Measurements from ENCODE around the gene SPSB2. TPM values are rescaled to one million over a fixed set of nuclear protein-coding genes. Genes with fewer than 3 reads are reported as not detected.
"Not testable (repeated sequence)": the region's sequence is repeated elsewhere in the genome, so short reads cannot be mapped to it uniquely, and the experiment has no call there.

The SPSB2 gene
- total RNA-seq, 2 experiments from 2014 or later: 1.7 to 2.2 TPM

GRCh38 chr12:6914246-6914946, 41.3 kb upstream of the SPSB2 start, which contains the start of gene ENO2:
TSS of gene ENO2 (plus strand) at chr12:6914580. CDS start at chr12:6915833, 1,253 bp downstream.
- ChIA-PET CTCF (interaction anchor here (0.6 to 1.3 kb wide), 6 partner anchors 8 to 1035 kb away, joined by 3 to 6 read pairs (median 3); no protein-coding TSS in a partner anchor), POLR2A (interaction anchor here (0.6 to 1.8 kb wide), 4 partner anchors 23 to 395 kb away, joined by 3 to 8 read pairs (median 3); partner anchors contain the start of genes C12orf57 and RNU7-1)
- Mint-ChIP-seq H3K4me1 (peaks cover 35% of the 10 kb centered on the region), H3K27me3 (no peaks in the 10 kb centered on the region), H3K27ac (peak within 1 kb of the TSS; percentile 80), H3K4me3 (peak within 1 kb of the TSS; percentile 98), H3K36me3 (ENCODE audit: low read depth) (peaks cover 33% of the 10 kb centered on the region), H3K9me3 (ENCODE audit: low read depth) (no peaks in the 10 kb centered on the region)
- intact Hi-C loops (cut with DNase I, micrococcal nuclease): loop anchor here (1.0 to 2.0 kb wide), 6 partner anchors 14 to 104 kb away; partner anchors contain the start of genes SPSB2 (in 2 of the 2) and LPCAT3 (in 1 of the 2)
- DNase-seq (peak; percentile 92), ATAC-seq (peak; percentile 92)

GRCh38 chr12:6912164-6912935, 39.2 kb upstream of the SPSB2 start:
- Mint-ChIP-seq H3K4me3 (no peak overlapping the region), H3K4me1 (peaks cover 33% of the 10 kb centered on the region), H3K27ac (no peak overlapping the region), H3K9me3 (ENCODE audit: low read depth) (no peaks in the 10 kb centered on the region), H3K36me3 (ENCODE audit: low read depth) (peaks cover 23% of the 10 kb centered on the region), H3K27me3 (no peaks in the 10 kb centered on the region)
- CTCF ChIA-PET: interaction anchor here (0.6 to 1.6 kb wide), 10 partner anchors 10 to 349 kb away, joined by 3 to 7 read pairs (median 3); partner anchors contain the start of gene USP5
- POLR2A ChIA-PET: interaction anchor here (1.0 kb wide), 1 partner anchor 31 kb away, joined by 3 read pairs; the partner anchor contains the start of genes C12orf57 and RNU7-1
- intact Hi-C loops (cut with DNase I, micrococcal nuclease): no loop called here
- no peak for DNase-seq
- ATAC-seq: no peak

GRCh38 chr12:6909421-6910145, 36.5 kb upstream of the SPSB2 start:
- Mint-ChIP-seq H3K27ac (no peak overlapping the region), H3K27me3 (no peaks in the 10 kb centered on the region), H3K4me3 (no peak overlapping the region), H3K36me3 (ENCODE audit: low read depth) (no peaks in the 10 kb centered on the region), H3K9me3 (ENCODE audit: low read depth) (no peaks in the 10 kb centered on the region), H3K4me1 (peaks cover 14% of the 10 kb centered on the region)
- intact Hi-C loops (cut with DNase I, micrococcal nuclease): no loop called here
- POLR2A ChIA-PET: no interaction called here
- ATAC-seq (no peak), DNase-seq (no peak)
- CTCF ChIA-PET: interaction anchor here (0.6 to 1.9 kb wide), 5 partner anchors 28 to 425 kb away, joined by 4 to 5 read pairs (median 4); no protein-coding TSS in a partner anchor

GRCh38 chr12:6908141-6908540, 35.0 kb upstream of the SPSB2 start:
- H3K36me3 Mint-ChIP-seq (ENCODE audit: low read depth); H3K4me1 Mint-ChIP-seq; intact Hi-C loops (cut with DNase I, micrococcal nuclease); DNase-seq; ATAC-seq; H3K9me3 Mint-ChIP-seq (ENCODE audit: low read depth); H3K27ac Mint-ChIP-seq; H3K27me3 Mint-ChIP-seq; H3K4me3 Mint-ChIP-seq: not testable (repeated sequence)
- POLR2A ChIA-PET: interaction anchor here (0.6 to 0.7 kb wide), 2 partner anchors 408 to 436 kb away, joined by 3 read pairs; no protein-coding TSS in a partner anchor
- CTCF ChIA-PET: interaction anchor here (0.7 to 1.4 kb wide), 4 partner anchors 21 to 118 kb away, joined by 3 to 4 read pairs (median 4); partner anchors contain the start of gene LPCAT3

- POLR2A ChIA-PET: interaction anchor here (0.7 to 1.6 kb wide), 3 partner anchors 33 to 38 kb away, joined by 4 to 6 read pairs (median 4); partner anchors contain the start of genes C12orf57, RNU7-1, SPSB2 and TPI1
- Mint-ChIP-seq H3K4me3 (no peak overlapping the region), H3K9me3 (ENCODE audit: low read depth) (no peaks in the 10 kb centered on the region), H3K27me3 (no peaks in the 10 kb centered on the region), H3K4me1 (peaks cover 4% of the 10 kb centered on the region), H3K36me3 (ENCODE audit: low read depth) (no peaks in the 10 kb centered on the region), H3K27ac (no peak overlapping the region)
- intact Hi-C loops (cut with DNase I, micrococcal nuclease): loop anchor here in 1 of 2 experiments (2.0 kb wide), 1 partner anchor 31 kb away; no protein-coding TSS in a partner anchor
- ATAC-seq (no peak), DNase-seq (no peak)
- CTCF ChIA-PET: interaction anchor here (0.6 to 3.8 kb wide), 8 partner anchors 9 to 188 kb away, joined by 3 to 23 read pairs (median 3); partner anchors contain the start of genes CDCA3, ENO2 and SPSB2
Observed at GRCh38 chr12:6905414-6906040, 32.4 kb upstream of the SPSB2 start.

GRCh38 chr12:6904280-6905276, 31.5 kb upstream of the SPSB2 start, which contains the start of gene LRRC23:
TSS of gene LRRC23 (plus strand) at chr12:6904822. CDS start at chr12:6905634, 812 bp downstream.
- peak; percentile 99 for DNase-seq
- CTCF ChIA-PET: interaction anchor here (0.7 to 3.8 kb wide), 7 partner anchors 13 to 737 kb away, joined by 3 to 23 read pairs (median 3); partner anchors contain the start of gene SPSB2
- no peaks in the 10 kb centered on the region for H3K27me3 Mint-ChIP-seq
- H3K4me1 Mint-ChIP-seq: peaks cover 14% of the 10 kb centered on the region
- no peaks in the 10 kb centered on the region for H3K36me3 Mint-ChIP-seq (ENCODE audit: low read depth)
- no peak within 1 kb of the TSS for H3K4me3 Mint-ChIP-seq
- H3K27ac Mint-ChIP-seq: no peak within 1 kb of the TSS
- intact Hi-C loops (cut with DNase I, micrococcal nuclease): loop anchor here (1.0 to 5.0 kb wide), 9 partner anchors 13 to 285 kb away; partner anchors contain the start of genes USP5 (in 2 of the 2), COPS7A (in 1 of the 2), EMG1 (in 1 of the 2) and LPCAT3 (in 1 of the 2)
- H3K9me3 Mint-ChIP-seq (ENCODE audit: low read depth): no peaks in the 10 kb centered on the region
- POLR2A ChIA-PET: interaction anchor here (0.7 to 1.6 kb wide), 3 partner anchors 32 to 39 kb away, joined by 4 to 6 read pairs (median 4); partner anchors contain the start of genes C12orf57, RNU7-1, SPSB2 and TPI1
- peak; percentile 97 for ATAC-seq

GRCh38 chr12:6903722-6904121, 30.6 kb upstream of the SPSB2 start:
- ATAC-seq (no peak), DNase-seq (no peak)
- POLR2A ChIA-PET: no interaction called here
- peaks cover 16% of the 10 kb centered on the region for H3K4me1 Mint-ChIP-seq
- H3K9me3 Mint-ChIP-seq (ENCODE audit: low read depth): no peaks in the 10 kb centered on the region
- H3K4me3 Mint-ChIP-seq: no peak overlapping the region
- CTCF ChIA-PET: interaction anchor here (0.7 to 3.8 kb wide), 3 partner anchors 12 to 736 kb away, joined by 3 to 23 read pairs (median 6); partner anchors contain the start of gene SPSB2
- intact Hi-C loops (cut with DNase I, micrococcal nuclease): loop anchor here (1.0 to 5.0 kb wide), 9 partner anchors 12 to 286 kb away; partner anchors contain the start of genes USP5 (in 2 of the 2), COPS7A (in 1 of the 2), EMG1 (in 1 of the 2) and LPCAT3 (in 1 of the 2)
- no peaks in the 10 kb centered on the region for H3K27me3 Mint-ChIP-seq
- no peak overlapping the region for H3K27ac Mint-ChIP-seq
- H3K36me3 Mint-ChIP-seq (ENCODE audit: low read depth): no peaks in the 10 kb centered on the region

- Mint-ChIP-seq H3K4me3 (no peak overlapping the region), H3K36me3 (ENCODE audit: low read depth) (no peaks in the 10 kb centered on the region), H3K27me3 (no peaks in the 10 kb centered on the region), H3K4me1 (peaks cover 16% of the 10 kb centered on the region), H3K27ac (no peak overlapping the region), H3K9me3 (ENCODE audit: low read depth) (no peaks in the 10 kb centered on the region)
- DNase-seq: no peak
- ATAC-seq: no peak
- CTCF ChIA-PET: interaction anchor here (0.6 to 1.6 kb wide), 4 partner anchors 11 to 33 kb away, joined by 3 to 6 read pairs (median 6); partner anchors contain the start of gene SPSB2
- intact Hi-C loops (cut with DNase I, micrococcal nuclease): loop anchor here in 1 of 2 experiments (5.0 kb wide), 1 partner anchor 35 kb away; the partner anchor contains the start of gene TPI1
- POLR2A ChIA-PET: no interaction called here
Observed at GRCh38 chr12:6902448-6902847, 29.3 kb upstream of the SPSB2 start.

Measured in activated CD4-positive, alpha-beta T cell treated with anti-CD3 and anti-CD28 coated beads for 36 hours (primary cell).